K562 (cell line): ENCODE results near the gene FYB2.

Source experiments
- CBX2 ChIP-seq: fragments of 200-600 bp; sonication (generic); IDR thresholded peaks from one replicate; pipeline ENCODE4 v1.6.1; 2012; ENCODE audit warnings: mild to moderate bottlenecking, low read length, inconsistent platforms; ENCODE audit not compliant: insufficient read depth, poor library complexity, severe bottlenecking
- ELK1 ChIP-seq: sonication (generic); formaldehyde crosslinking; IDR thresholded peaks from 2 replicates; pipeline ENCODE4 v1.8.1; 2022; ENCODE audit warnings: missing genetic modification reagents
- JUN ChIP-seq, 2 experiments: sonication (generic) in 1 of 2; formaldehyde crosslinking in 1 of 2; IDR thresholded peaks; 2 replicates each; pipeline versions ENCODE4 v1.6.1 to v1.8.0; 2012 to 2022; ENCODE audit warnings: borderline replicate concordance in 2 of 2, mild to moderate bottlenecking in 2 of 2, improper control_type of control experiment in 1 of 2, low read depth in 1 of 2, low read length in 1 of 2, missing genetic modification reagents in 1 of 2
- KDM5B ChIP-seq: fragments of 200-600 bp; sonication (generic); IDR thresholded peaks from 2 replicates; pipeline ENCODE4 v1.6.1; 2012; ENCODE audit warnings: low read depth, mild to moderate bottlenecking, moderate library complexity, low read length, control low read depth, inconsistent platforms; ENCODE audit not compliant: insufficient replicate concordance
- POLR2A ChIP-seq: fragments of 450-650 bp; conservative IDR thresholded peaks from 2 replicates; pipeline ENCODE4 v1.6.1; 2016
- REST ChIP-seq, 2 experiments: fragments of 450-650 bp; formaldehyde crosslinking in 1 of 2; IDR thresholded peaks; 2 replicates each; pipeline versions ENCODE4 v1.4.0 to v1.6.1; 2014 to 2020; ENCODE audit warnings: mild to moderate bottlenecking in 2 of 2, borderline replicate concordance in 1 of 2, low read depth in 1 of 2
- SMC3 ChIP-seq: conservative IDR thresholded peaks from 2 replicates; pipeline ENCODE4 v1.6.1; 2011; ENCODE audit warnings: low read depth, low read length, improper control_type of control experiment; ENCODE audit not compliant: insufficient read depth
- TF ChIP-seq, protein P1 (sequence below): sonication (generic); formaldehyde crosslinking; IDR thresholded peaks from 2 replicates; pipeline ENCODE4 v1.8.1; 2022; ENCODE audit warnings: missing genetic modification reagents
- TF ChIP-seq, protein P2 (sequence below), 3 experiments: IDR thresholded peaks in 2 of 3; conservative IDR thresholded peaks in 1 of 3; 2 replicates each; pipeline ENCODE4 v1.5.1; 2011 to 2012; ENCODE audit warnings: low read length in 3 of 3, mild to moderate bottlenecking in 3 of 3, control low read depth in 2 of 3, improper control_type of control experiment in 1 of 3, inconsistent platforms in 1 of 3, low read depth in 1 of 3, mixed read lengths in 1 of 3, moderate library complexity in 1 of 3; ENCODE audit not compliant: insufficient read depth in 2 of 3

DNA sequence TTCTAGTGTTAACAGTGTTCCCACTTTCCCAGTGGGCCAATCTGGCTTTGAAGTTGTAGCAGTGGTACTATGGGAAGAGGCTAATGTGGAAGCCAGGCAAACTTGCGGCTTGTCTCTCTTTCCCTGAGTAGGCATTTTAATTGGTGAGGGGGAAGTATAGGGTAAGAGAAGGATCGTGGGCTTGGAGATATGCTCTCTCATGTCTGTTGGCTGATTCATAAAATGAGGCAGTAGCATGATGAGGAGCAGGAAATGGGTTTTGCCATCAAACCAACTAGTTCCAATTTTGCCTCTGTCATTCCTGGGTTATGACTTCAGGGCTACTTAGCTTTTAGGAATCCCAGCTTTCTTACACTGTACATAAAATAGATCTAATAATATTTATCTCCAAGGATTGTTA is 47.5 kb upstream of the FYB2 start:
- TF ChIP-seq SMC3 (no peak), POLR2A (no peak), JUN (IDR thresholded peaks at IDR 0.05; ENCODE audit: borderline replicate concordance, low read depth, low read length) (no peak), JUN (CRISPR knock-in tag; IDR thresholded peaks at IDR 0.05; ENCODE audit: borderline replicate concordance) (no peak), CBX2 (no peak), REST (IDR thresholded peaks at IDR 0.05; ENCODE audit: borderline replicate concordance) (no peak), REST (CRISPR knock-in tag; IDR thresholded peaks at IDR 0.05; ENCODE audit: low read depth) (no peak), ELK1 (CRISPR knock-in tag) (no peak), KDM5B (no peak)
- TF ChIP-seq, protein P1, sequence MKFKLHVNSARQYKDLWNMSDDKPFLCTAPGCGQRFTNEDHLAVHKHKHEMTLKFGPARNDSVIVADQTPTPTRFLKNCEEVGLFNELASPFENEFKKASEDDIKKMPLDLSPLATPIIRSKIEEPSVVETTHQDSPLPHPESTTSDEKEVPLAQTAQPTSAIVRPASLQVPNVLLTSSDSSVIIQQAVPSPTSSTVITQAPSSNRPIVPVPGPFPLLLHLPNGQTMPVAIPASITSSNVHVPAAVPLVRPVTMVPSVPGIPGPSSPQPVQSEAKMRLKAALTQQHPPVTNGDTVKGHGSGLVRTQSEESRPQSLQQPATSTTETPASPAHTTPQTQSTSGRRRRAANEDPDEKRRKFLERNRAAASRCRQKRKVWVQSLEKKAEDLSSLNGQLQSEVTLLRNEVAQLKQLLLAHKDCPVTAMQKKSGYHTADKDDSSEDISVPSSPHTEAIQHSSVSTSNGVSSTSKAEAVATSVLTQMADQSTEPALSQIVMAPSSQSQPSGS (CRISPR knock-in tag): no peak
- TF ChIP-seq, protein P2, sequence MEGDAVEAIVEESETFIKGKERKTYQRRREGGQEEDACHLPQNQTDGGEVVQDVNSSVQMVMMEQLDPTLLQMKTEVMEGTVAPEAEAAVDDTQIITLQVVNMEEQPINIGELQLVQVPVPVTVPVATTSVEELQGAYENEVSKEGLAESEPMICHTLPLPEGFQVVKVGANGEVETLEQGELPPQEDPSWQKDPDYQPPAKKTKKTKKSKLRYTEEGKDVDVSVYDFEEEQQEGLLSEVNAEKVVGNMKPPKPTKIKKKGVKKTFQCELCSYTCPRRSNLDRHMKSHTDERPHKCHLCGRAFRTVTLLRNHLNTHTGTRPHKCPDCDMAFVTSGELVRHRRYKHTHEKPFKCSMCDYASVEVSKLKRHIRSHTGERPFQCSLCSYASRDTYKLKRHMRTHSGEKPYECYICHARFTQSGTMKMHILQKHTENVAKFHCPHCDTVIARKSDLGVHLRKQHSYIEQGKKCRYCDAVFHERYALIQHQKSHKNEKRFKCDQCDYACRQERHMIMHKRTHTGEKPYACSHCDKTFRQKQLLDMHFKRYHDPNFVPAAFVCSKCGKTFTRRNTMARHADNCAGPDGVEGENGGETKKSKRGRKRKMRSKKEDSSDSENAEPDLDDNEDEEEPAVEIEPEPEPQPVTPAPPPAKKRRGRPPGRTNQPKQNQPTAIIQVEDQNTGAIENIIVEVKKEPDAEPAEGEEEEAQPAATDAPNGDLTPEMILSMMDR (IDR thresholded peaks at IDR 0.05 in 2 of 3, conservative IDR thresholded peaks at IDR 0.05 in 1 of 3; ENCODE audit: insufficient read depth in 2 of 3, low read depth in 1 of 3, low read length in 3 of 3): no peak
